ENCODE measurements around the gene IFT81.

Gene IFT81

GRCh38 chr12:110262442-110263388, 138.6 kb downstream of the IFT81 start:
- H3K27ac ChIP-seq, result no peak overlapping the region
- no peak overlapping the region for H3K4me3 ChIP-seq (ENCODE audit: low read depth in 1 of 2, low read length in 1 of 2)
- peaks cover 67% of the 10 kb centered on the region for H3K27me3 ChIP-seq
- no peaks in the 10 kb centered on the region for H3K4me1 ChIP-seq (ENCODE audit: control insufficient read depth in 1 of 2, insufficient read depth in 1 of 2, low read depth in 1 of 2, low read length in 1 of 2)
- TF ChIP-seq, protein P1, sequence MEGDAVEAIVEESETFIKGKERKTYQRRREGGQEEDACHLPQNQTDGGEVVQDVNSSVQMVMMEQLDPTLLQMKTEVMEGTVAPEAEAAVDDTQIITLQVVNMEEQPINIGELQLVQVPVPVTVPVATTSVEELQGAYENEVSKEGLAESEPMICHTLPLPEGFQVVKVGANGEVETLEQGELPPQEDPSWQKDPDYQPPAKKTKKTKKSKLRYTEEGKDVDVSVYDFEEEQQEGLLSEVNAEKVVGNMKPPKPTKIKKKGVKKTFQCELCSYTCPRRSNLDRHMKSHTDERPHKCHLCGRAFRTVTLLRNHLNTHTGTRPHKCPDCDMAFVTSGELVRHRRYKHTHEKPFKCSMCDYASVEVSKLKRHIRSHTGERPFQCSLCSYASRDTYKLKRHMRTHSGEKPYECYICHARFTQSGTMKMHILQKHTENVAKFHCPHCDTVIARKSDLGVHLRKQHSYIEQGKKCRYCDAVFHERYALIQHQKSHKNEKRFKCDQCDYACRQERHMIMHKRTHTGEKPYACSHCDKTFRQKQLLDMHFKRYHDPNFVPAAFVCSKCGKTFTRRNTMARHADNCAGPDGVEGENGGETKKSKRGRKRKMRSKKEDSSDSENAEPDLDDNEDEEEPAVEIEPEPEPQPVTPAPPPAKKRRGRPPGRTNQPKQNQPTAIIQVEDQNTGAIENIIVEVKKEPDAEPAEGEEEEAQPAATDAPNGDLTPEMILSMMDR (IDR thresholded peaks at IDR 0.05), result no peak
- no peaks in the 10 kb centered on the region for H3K36me3 ChIP-seq
- no peaks in the 10 kb centered on the region for H3K9me3 ChIP-seq

- TF ChIP-seq, protein P1 (IDR thresholded peaks at IDR 0.05), result no peak
- no peak overlapping the region for H3K4me3 ChIP-seq (ENCODE audit: low read depth in 1 of 2, low read length in 1 of 2)
- H3K27ac ChIP-seq, result no peak overlapping the region
Measured at GRCh38 chr12:110266381-110266960, 142.3 kb downstream of the IFT81 start.

DNA sequence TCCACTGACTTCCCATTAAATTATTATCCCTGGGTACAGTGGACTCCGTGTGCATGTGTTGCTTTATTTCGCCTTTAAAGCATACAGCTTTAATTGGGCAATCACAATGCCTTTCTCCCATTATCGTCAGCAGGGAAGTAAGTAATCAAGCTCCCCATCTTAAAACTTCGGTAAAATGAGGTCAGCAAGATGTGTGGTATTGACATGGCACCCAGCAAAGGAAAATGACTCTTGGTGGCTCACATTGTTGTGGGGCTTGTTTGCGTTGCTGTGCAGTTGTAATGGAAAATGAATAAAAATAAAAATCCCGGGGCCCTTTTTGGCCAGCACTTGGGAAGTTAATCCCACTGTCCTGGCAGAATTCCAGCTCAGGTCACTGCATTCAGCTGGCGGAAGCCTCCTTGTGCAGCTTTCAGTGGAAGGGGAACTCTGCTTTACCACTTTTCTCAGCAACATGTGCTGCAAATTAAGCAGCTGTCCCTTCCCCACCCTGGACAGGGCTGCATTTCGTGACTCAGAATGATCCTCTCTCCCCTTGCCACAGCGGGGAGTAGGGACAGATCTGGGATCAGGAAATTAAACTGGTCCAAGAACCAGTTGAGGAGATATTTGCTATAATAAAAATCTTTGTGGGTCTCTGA, 142.9 kb downstream of the IFT81 start:
- Histone ChIP-seq H3K4me1 (ENCODE audit: control insufficient read depth in 1 of 2, insufficient read depth in 1 of 2, low read depth in 1 of 2, low read length in 1 of 2) (no peaks in the 10 kb centered on the region), H3K27ac (no peak overlapping the region), H3K9me3 (no peaks in the 10 kb centered on the region), H3K27me3 (peaks cover 70% of the 10 kb centered on the region), H3K4me3 (ENCODE audit: low read depth in 1 of 2, low read length in 1 of 2) (no peak overlapping the region), H3K36me3 (no peaks in the 10 kb centered on the region)
- TF ChIP-seq, protein P1 (IDR thresholded peaks at IDR 0.05), result no peak

More at GRCh38 chr12:110266381-110266960, 142.3 kb downstream of the IFT81 start:
- Histone ChIP-seq H3K9me3 (no peaks in the 10 kb centered on the region), H3K36me3 (no peaks in the 10 kb centered on the region), H3K27me3 (peaks cover 75% of the 10 kb centered on the region), H3K4me1 (ENCODE audit: control insufficient read depth in 1 of 2, insufficient read depth in 1 of 2, low read depth in 1 of 2, low read length in 1 of 2) (no peaks in the 10 kb centered on the region)

Measured in neutrophil (primary cell).